Activated CD8-positive, alpha-beta T cell treated with anti-CD3 and anti-CD28 coated beads for 36 hours (primary cell): ENCODE results near the gene ASAP2. TPM values are rescaled to one million over a fixed set of nuclear protein-coding genes. Genes with fewer than 3 reads are reported as not detected.

ENCODE experiments used
- ATAC-seq: fragments of 200-7000 bp; cut with Tn5 transposase; one replicate; pipeline ENCODE4 v1.10.0; 2021; ENCODE audit warnings: mild to moderate bottlenecking, moderate library complexity
- CTCF ChIA-PET: fragments of 350-600 bp; sonication (Branson Sonifier 250); formaldehyde crosslinking; loops from one replicate; lab custom pipeline; 2021; ENCODE audit warnings: antibody characterized with exemption; lab: Charles Lee
- POLR2A ChIA-PET: fragments of 350-600 bp; sonication (Branson Sonifier 250); formaldehyde crosslinking; loops from one replicate; lab custom pipeline; 2021; ENCODE audit warnings: antibody characterized with exemption; lab: Charles Lee
- DNase-seq: peaks from one replicate; pipeline ENCODE4 v3.0.0-alpha.2; 2020
- H3K27ac Mint-ChIP-seq: one replicate; pipeline ENCODE4 v1.8.0; 2021; ENCODE audit warnings: mild to moderate bottlenecking, mixed read lengths
- H3K27me3 Mint-ChIP-seq: one replicate; pipeline ENCODE4 v1.8.0; 2021; ENCODE audit warnings: mixed read lengths
- H3K36me3 Mint-ChIP-seq: one replicate; pipeline ENCODE4 v1.8.0; 2021; ENCODE audit warnings: low read depth, mixed read lengths
- H3K4me1 Mint-ChIP-seq: one replicate; pipeline ENCODE4 v1.8.0; 2021; ENCODE audit warnings: low read depth, mixed read lengths
- H3K4me3 Mint-ChIP-seq: one replicate; pipeline ENCODE4 v1.8.0; 2021; ENCODE audit warnings: mild to moderate bottlenecking, moderate library complexity, mixed read lengths
- H3K9me3 Mint-ChIP-seq: one replicate; pipeline ENCODE4 v1.8.0; 2021; ENCODE audit warnings: mixed read lengths
- intact Hi-C: fragments of 100-400 bp; cut with micrococcal nuclease; formaldehyde crosslinking; loops from one replicate; pipeline ENCODE4 v1.10.0; 2022
- total RNA-seq, 2 experiments: library from RNA; stranded (reverse); gene quantifications; one replicate each; pipeline ENCODE4 v1.2.3, GENCODE V29; 2021
- TF ChIP-seq, protein P1 (sequence below): fragments of 200-600 bp; IDR thresholded peaks from one replicate; pipeline ENCODE4 v1.8.0; 2022; ENCODE audit warnings: antibody characterized with exemption, mild to moderate bottlenecking

Gene ASAP2
- total RNA-seq, 2 experiments from 2014 or later = not detected

- Mint-ChIP-seq H3K4me1 (no peaks in the 10 kb centered on the region), H3K27ac (no peak overlapping the region), H3K4me3 (no peak overlapping the region), H3K27me3 (peaks cover 8% of the 10 kb centered on the region), H3K9me3 (no peaks in the 10 kb centered on the region), H3K36me3 (no peaks in the 10 kb centered on the region)
- DNase-seq = no peak
- TF ChIP-seq, protein P1, sequence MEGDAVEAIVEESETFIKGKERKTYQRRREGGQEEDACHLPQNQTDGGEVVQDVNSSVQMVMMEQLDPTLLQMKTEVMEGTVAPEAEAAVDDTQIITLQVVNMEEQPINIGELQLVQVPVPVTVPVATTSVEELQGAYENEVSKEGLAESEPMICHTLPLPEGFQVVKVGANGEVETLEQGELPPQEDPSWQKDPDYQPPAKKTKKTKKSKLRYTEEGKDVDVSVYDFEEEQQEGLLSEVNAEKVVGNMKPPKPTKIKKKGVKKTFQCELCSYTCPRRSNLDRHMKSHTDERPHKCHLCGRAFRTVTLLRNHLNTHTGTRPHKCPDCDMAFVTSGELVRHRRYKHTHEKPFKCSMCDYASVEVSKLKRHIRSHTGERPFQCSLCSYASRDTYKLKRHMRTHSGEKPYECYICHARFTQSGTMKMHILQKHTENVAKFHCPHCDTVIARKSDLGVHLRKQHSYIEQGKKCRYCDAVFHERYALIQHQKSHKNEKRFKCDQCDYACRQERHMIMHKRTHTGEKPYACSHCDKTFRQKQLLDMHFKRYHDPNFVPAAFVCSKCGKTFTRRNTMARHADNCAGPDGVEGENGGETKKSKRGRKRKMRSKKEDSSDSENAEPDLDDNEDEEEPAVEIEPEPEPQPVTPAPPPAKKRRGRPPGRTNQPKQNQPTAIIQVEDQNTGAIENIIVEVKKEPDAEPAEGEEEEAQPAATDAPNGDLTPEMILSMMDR = no peak
- CTCF ChIA-PET = no interaction called here
- intact Hi-C loops = no loop called here
- no peak for ATAC-seq
- POLR2A ChIA-PET = no interaction called here
Measured at GRCh38 chr2:9238591-9239326, 32.1 kb downstream of the ASAP2 start.

GRCh38 chr2:9239616-9240015, 33.0 kb downstream of the ASAP2 start:
- CTCF ChIA-PET = no interaction called here

DNA sequence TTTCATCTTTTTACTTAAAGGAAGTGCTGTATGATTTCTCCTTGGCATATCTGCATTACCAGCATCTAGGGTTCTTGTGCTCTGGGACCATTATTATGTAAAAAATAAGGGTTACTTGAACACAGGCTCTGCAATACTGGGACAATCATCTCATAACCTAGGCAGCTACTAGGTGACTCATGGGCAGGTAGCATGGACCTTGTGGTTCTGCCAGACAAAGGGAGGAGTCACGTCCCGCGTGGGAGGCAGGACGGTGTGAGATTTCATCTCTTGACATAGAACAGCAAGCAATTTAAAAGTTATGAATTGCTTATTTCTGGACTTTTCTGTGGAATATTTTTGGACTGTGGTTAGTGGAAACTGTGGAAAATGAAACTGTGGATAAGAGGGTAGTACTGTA, 34.1 kb downstream of the ASAP2 start:
- TF ChIP-seq, protein P1 = no peak
- POLR2A ChIA-PET = no interaction called here

More at GRCh38 chr2:9239616-9240015, 33.0 kb downstream of the ASAP2 start:
- POLR2A ChIA-PET = interaction anchor here (0.7 kb wide), 1 partner anchor 99 kb away, joined by 3 read pairs; no protein-coding TSS in a partner anchor
- TF ChIP-seq, protein P1 = no peak
- Mint-ChIP-seq H3K36me3 (no peaks in the 10 kb centered on the region), H3K27ac (no peak overlapping the region), H3K4me3 (no peak overlapping the region), H3K4me1 (no peaks in the 10 kb centered on the region), H3K9me3 (no peaks in the 10 kb centered on the region), H3K27me3 (peaks cover 8% of the 10 kb centered on the region)
- intact Hi-C loops = no loop called here
- ATAC-seq (no peak), DNase-seq (no peak)

DNA sequence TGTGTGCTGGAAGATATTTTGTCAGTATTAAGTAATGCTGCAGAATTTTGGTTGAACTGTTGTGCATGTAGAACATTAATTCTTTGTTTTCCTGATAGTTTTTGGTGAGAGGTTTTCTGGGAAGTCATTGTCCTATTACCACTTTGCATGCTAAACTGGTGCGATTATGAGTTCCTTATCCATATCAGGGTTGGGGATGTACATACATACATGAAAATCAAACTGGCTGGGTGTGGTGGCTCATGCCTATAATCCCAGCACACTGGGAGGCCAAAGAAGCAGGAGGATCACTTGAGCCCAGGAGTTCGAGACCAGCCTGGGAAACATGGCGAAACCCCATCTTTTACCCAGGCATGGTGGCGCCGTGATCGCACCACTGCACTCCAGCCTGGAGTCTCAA, 34.6 kb downstream of the ASAP2 start:
- H3K9me3 Mint-ChIP-seq = no peaks in the 10 kb centered on the region
- CTCF ChIA-PET = no interaction called here
- DNase-seq (no peak), ATAC-seq (no peak)
- no peaks in the 10 kb centered on the region for H3K36me3 Mint-ChIP-seq
- TF ChIP-seq, protein P1 = no peak
- intact Hi-C loops = no loop called here
- POLR2A ChIA-PET = no interaction called here
- H3K4me1 Mint-ChIP-seq = no peaks in the 10 kb centered on the region
- peaks cover 8% of the 10 kb centered on the region for H3K27me3 Mint-ChIP-seq
- no peak overlapping the region for H3K27ac Mint-ChIP-seq
- H3K4me3 Mint-ChIP-seq = no peak overlapping the region

More for the DNA sequence above, 34.1 kb downstream of the ASAP2 start:
- DNase-seq (peak; percentile 10), ATAC-seq (no peak)
- H3K4me1 Mint-ChIP-seq = no peaks in the 10 kb centered on the region
- H3K9me3 Mint-ChIP-seq = no peaks in the 10 kb centered on the region
- H3K4me3 Mint-ChIP-seq = no peak overlapping the region
- peaks cover 8% of the 10 kb centered on the region for H3K27me3 Mint-ChIP-seq
- no peak overlapping the region for H3K27ac Mint-ChIP-seq
- no peaks in the 10 kb centered on the region for H3K36me3 Mint-ChIP-seq
- intact Hi-C loops = no loop called here
- CTCF ChIA-PET = no interaction called here

DNA sequence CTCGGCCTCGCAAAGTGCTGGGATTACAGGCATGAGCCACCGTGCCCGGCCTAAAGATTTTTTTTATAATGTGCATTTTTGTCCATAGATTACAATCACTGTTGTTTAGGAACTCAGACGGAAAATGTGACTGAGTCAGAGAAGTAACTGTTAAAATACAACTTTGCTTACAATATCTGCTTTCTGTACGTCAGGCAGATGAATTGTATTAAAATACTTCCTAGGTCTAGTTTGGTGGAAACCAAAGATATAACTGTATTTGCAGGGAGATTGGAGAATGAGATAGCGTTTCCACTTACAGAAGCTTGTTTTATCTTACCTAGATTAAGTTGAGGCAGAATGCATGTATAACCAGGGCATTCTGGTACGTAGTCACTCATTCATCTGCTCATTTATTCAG, 36.7 kb downstream of the ASAP2 start:
- CTCF ChIA-PET = no interaction called here
- Mint-ChIP-seq H3K4me1 (no peaks in the 10 kb centered on the region), H3K4me3 (no peak overlapping the region), H3K27ac (no peak overlapping the region), H3K27me3 (peaks cover 8% of the 10 kb centered on the region), H3K9me3 (no peaks in the 10 kb centered on the region), H3K36me3 (no peaks in the 10 kb centered on the region)
- ATAC-seq = no peak
- TF ChIP-seq, protein P1 = no peak
- no peak for DNase-seq
- POLR2A ChIA-PET = interaction anchor here (0.7 kb wide), 1 partner anchor 117 kb away, joined by 4 read pairs; no protein-coding TSS in a partner anchor
- intact Hi-C loops = no loop called here
